Keratinocyte (primary cell): ENCODE data around the gene ATF2. TPM values are rescaled to one million over a fixed set of nuclear protein-coding genes. Genes with fewer than 3 reads are reported as not detected.

Experiments used
- DNase-seq: peaks from one replicate; pipeline ENCODE4 v3.0.0-alpha.2; 2011; ENCODE audit warnings: low read depth, missing footprints, low spot score
- FAIRE-seq: peaks from 2 replicates; lab custom pipeline; 2011; peaks lifted over from hg19 to GRCh38; lab: Jason Lieb, UNC
- H2AFZ ChIP-seq: 2 replicates; pipeline ENCODE4 v1.6.0; 2012; ENCODE audit warnings: low read length, control low read depth, inconsistent platforms; ENCODE audit not compliant: control insufficient read depth
- H3K27ac ChIP-seq: 2 replicates; pipeline ENCODE4 v1.5.1; 2011; ENCODE audit warnings: low read length; ENCODE audit not compliant: control insufficient read depth, insufficient read depth
- H3K27me3 ChIP-seq: 3 replicates; pipeline ENCODE4 v1.6.0; 2011; ENCODE audit warnings: low read length; ENCODE audit not compliant: control insufficient read depth, insufficient read depth; ENCODE audit errors: extremely low read depth
- H3K36me3 ChIP-seq, 2 experiments: 2 replicates in 1 of 2; 3 replicates in 1 of 2; pipeline ENCODE4 v1.5.1; 2011; ENCODE audit warnings: low read length in 2 of 2, mild to moderate bottlenecking in 1 of 2; ENCODE audit not compliant: control insufficient read depth in 2 of 2, insufficient read depth in 2 of 2; ENCODE audit errors: extremely low read depth in 1 of 2
- H3K4me1 ChIP-seq: 3 replicates; pipeline ENCODE4 v1.5.1; 2011; ENCODE audit warnings: low read length; ENCODE audit not compliant: control insufficient read depth, insufficient read depth; ENCODE audit errors: extremely low read depth
- H3K4me2 ChIP-seq: 3 replicates; pipeline ENCODE4 v1.6.0; 2011; ENCODE audit warnings: low read depth, low read length; ENCODE audit not compliant: control insufficient read depth, insufficient read depth; ENCODE audit errors: extremely low read depth
- H3K4me3 ChIP-seq, 3 experiments: fragments of 200-600 bp in 1 of 3; sonication (generic) in 1 of 3; 2 replicates in 2 of 3; 3 replicates in 1 of 3; pipeline ENCODE4 v1.5.1; 2011 to 2016; ENCODE audit warnings: low read length in 3 of 3, mild to moderate bottlenecking in 3 of 3, control low read depth in 2 of 3, inconsistent platforms in 1 of 3, low read depth in 1 of 3, mixed read lengths in 1 of 3, mixed run types in 1 of 3, moderate library complexity in 1 of 3; ENCODE audit not compliant: control insufficient read depth in 2 of 3, insufficient read depth in 2 of 3; ENCODE audit errors: extremely low read depth in 1 of 3
- H3K79me2 ChIP-seq: 2 replicates; pipeline ENCODE4 v1.6.0; 2012; ENCODE audit warnings: low read length; ENCODE audit not compliant: control insufficient read depth, insufficient read depth
- H3K9ac ChIP-seq: 3 replicates; pipeline ENCODE4 v1.6.0; 2011; ENCODE audit warnings: low read length; ENCODE audit not compliant: control insufficient read depth, insufficient read depth; ENCODE audit errors: extremely low read depth
- H3K9me1 ChIP-seq: 3 replicates; pipeline ENCODE4 v1.6.0; 2011; ENCODE audit warnings: low read length; ENCODE audit not compliant: control insufficient read depth, insufficient read depth; ENCODE audit errors: extremely low read depth
- H3K9me3 ChIP-seq: 2 replicates; pipeline ENCODE4 v1.5.1; 2012; ENCODE audit warnings: low read depth, low read length; ENCODE audit not compliant: control insufficient read depth
- H4K20me1 ChIP-seq: 3 replicates; pipeline ENCODE4 v1.6.0; 2011; ENCODE audit warnings: low read length; ENCODE audit not compliant: control insufficient read depth, insufficient read depth; ENCODE audit errors: extremely low read depth
- EZH2 ChIP-seq: IDR thresholded peaks from one replicate; pipeline ENCODE4 v1.6.1; 2012; ENCODE audit warnings: inconsistent platforms, mild to moderate bottlenecking, low read length, moderate library complexity
- dilution Hi-C: fragments of 300-500 bp; cut with MboI; formaldehyde crosslinking; loops from one replicate; pipeline ENCODE4 v1.7.0; 2020; ENCODE audit warnings: low sequenced_read_pairs; ENCODE audit not compliant: extremely low pct_ligation_motif_present
- polyA plus RNA-seq, 5 experiments: library from polyadenylated mRNA; depleted of rRNA in 3 of 5; stranded (reverse) in 3 of 5; stranded (forward) in 1 of 5; unstranded in 1 of 5; fragments of >200 nt; gene quantifications; 1 replicate in 1 of 5; 2 replicates in 3 of 5; 3 replicates in 1 of 5; pipeline versions ENCODE4 v1.2.1 to v1.2.3, GENCODE V29; 2011 to 2012; ENCODE audit warnings: missing spikeins in 2 of 5, low read depth in 1 of 5, low replicate concordance in 1 of 5
- TF ChIP-seq, protein P1 (sequence below), 3 experiments: IDR thresholded peaks in 1 of 3; conservative IDR thresholded peaks in 1 of 3; optimal IDR thresholded peaks in 1 of 3; 2 replicates in 2 of 3; 3 replicates in 1 of 3; pipeline versions ENCODE3 to v1.5.1; 2011; ENCODE audit warnings: low read length in 3 of 3, mild to moderate bottlenecking in 3 of 3, moderate library complexity in 2 of 3, control low read depth in 1 of 3, inconsistent platforms in 1 of 3; ENCODE audit not compliant: insufficient read depth in 2 of 3; ENCODE audit errors: extremely low read depth in 1 of 3

ATF2 gene
- polyA plus RNA-seq, 1 donor (not counting 4 experiments of a cell fraction or from before 2014, with no cell fraction given), result 42.7 TPM

DNA sequence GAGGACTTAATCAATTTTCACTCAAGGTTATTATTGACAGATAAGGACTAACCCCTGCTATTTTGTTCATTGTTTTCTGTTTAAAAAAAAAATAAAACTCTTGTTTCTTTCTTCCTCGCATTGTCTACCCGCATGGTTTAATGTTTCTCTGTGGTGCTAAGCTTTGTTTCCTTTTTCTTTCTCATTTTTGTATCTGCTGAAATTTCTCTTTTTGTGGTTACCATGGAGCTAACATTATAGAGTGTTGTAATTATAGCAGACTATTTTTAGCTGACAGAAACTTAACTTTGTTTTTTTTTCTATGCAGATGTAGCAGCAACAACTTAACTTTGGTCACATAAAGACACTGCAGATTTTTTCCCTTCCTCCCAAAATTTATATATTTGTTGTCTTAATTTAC, 119.7 kb downstream of the ATF2 start:
- dilution Hi-C loops, result no loop called here
- no peak overlapping the region for H3K4me3 ChIP-seq
- DNase-seq, result no peak
- TF ChIP-seq, protein P1, sequence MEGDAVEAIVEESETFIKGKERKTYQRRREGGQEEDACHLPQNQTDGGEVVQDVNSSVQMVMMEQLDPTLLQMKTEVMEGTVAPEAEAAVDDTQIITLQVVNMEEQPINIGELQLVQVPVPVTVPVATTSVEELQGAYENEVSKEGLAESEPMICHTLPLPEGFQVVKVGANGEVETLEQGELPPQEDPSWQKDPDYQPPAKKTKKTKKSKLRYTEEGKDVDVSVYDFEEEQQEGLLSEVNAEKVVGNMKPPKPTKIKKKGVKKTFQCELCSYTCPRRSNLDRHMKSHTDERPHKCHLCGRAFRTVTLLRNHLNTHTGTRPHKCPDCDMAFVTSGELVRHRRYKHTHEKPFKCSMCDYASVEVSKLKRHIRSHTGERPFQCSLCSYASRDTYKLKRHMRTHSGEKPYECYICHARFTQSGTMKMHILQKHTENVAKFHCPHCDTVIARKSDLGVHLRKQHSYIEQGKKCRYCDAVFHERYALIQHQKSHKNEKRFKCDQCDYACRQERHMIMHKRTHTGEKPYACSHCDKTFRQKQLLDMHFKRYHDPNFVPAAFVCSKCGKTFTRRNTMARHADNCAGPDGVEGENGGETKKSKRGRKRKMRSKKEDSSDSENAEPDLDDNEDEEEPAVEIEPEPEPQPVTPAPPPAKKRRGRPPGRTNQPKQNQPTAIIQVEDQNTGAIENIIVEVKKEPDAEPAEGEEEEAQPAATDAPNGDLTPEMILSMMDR (optimal IDR thresholded peaks at IDR 0.05 in 1 of 3, IDR thresholded peaks at IDR 0.05 in 1 of 3, conservative IDR thresholded peaks at IDR 0.05 in 1 of 3; ENCODE audit: extremely low read depth in 1 of 3, insufficient read depth in 2 of 3, low read length in 3 of 3), result no peak
- TF ChIP-seq EZH2, result no peak
- no peak overlapping the region for H3K4me2 ChIP-seq
- no peaks in the 10 kb centered on the region for H3K79me2 ChIP-seq
- no peaks in the 10 kb centered on the region for H3K36me3 ChIP-seq
- FAIRE-seq, result no peak
- no peaks in the 10 kb centered on the region for H4K20me1 ChIP-seq
- H3K27ac ChIP-seq, result no peak overlapping the region
- no peaks in the 10 kb centered on the region for H3K27me3 ChIP-seq
- H3K9ac ChIP-seq, result no peak overlapping the region
- no peaks in the 10 kb centered on the region for H3K9me3 ChIP-seq
- H3K9me1 ChIP-seq, result no peaks in the 10 kb centered on the region
- no peak overlapping the region for H2AFZ ChIP-seq
- no peaks in the 10 kb centered on the region for H3K4me1 ChIP-seq

DNA sequence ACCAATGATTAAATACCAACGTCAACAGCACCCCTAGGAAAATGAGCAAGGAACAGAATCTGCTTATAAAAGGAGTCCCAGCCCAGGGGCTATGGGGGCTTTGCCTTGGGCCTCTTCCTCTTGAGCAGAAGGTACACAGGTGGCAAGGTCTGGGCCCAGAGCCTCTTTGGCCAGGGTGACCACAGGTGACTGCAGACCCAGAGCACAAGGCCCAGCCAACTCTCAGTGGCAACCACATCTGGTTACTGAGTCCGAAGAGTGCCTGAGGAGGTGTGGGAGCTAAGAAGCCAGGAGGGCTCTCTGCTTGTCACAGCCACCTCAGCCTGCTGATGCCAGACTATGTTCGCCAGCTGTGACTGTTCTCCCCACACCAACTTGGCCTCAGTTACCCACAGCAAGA, 128.5 kb downstream of the ATF2 start:
- FAIRE-seq (no peak), DNase-seq (no peak)
- dilution Hi-C loops, result no loop called here
- H3K9ac ChIP-seq, result no peak overlapping the region
- H3K4me2 ChIP-seq, result no peak overlapping the region
- H3K4me1 ChIP-seq, result no peaks in the 10 kb centered on the region
- H3K27me3 ChIP-seq, result no peaks in the 10 kb centered on the region
- no peak for TF ChIP-seq EZH2
- TF ChIP-seq, protein P1 (optimal IDR thresholded peaks at IDR 0.05 in 1 of 3, IDR thresholded peaks at IDR 0.05 in 1 of 3, conservative IDR thresholded peaks at IDR 0.05 in 1 of 3; ENCODE audit: extremely low read depth in 1 of 3, insufficient read depth in 2 of 3, low read length in 3 of 3), result no peak
- no peaks in the 10 kb centered on the region for H3K9me3 ChIP-seq
- H3K36me3 ChIP-seq, result no peaks in the 10 kb centered on the region
- no peak overlapping the region for H3K27ac ChIP-seq
- no peak overlapping the region for H3K4me3 ChIP-seq
- no peaks in the 10 kb centered on the region for H3K9me1 ChIP-seq
- H2AFZ ChIP-seq, result no peak overlapping the region
- no peaks in the 10 kb centered on the region for H4K20me1 ChIP-seq
- no peaks in the 10 kb centered on the region for H3K79me2 ChIP-seq
